ENCODE measurements around the gene IPO9. TPM values are rescaled to one million over a fixed set of nuclear protein-coding genes. Genes with fewer than 3 reads are reported as not detected.

The IPO9 gene
- total and polyA plus RNA-seq, 2 experiments from 2014 or later: 47.6 to 87.4 TPM

GRCh38 chr1:201800246-201800645 lies 28.7 kb upstream of the IPO9 start:
- no peak overlapping the region for H3K27ac Mint-ChIP-seq
- Histone ChIP-seq H2AFZ (no peak overlapping the region), H3K36me3 (ENCODE audit: insufficient read depth) (peaks cover 5% of the 10 kb centered on the region; the same call in 1 of the 2 replicates), H3K27ac (ENCODE audit: low read depth) (no peak overlapping the region), H3F3A (replicated peaks; ENCODE audit: low read depth) (no peaks in the 10 kb centered on the region), H3K4me2 (no peak overlapping the region), H3K27me3 (ENCODE audit: insufficient read depth) (no peaks in the 10 kb centered on the region), H3K9me2 (ENCODE audit: insufficient read depth) (no peaks in the 10 kb centered on the region), H3K4me3 (no peak overlapping the region), H3K79me2 (replicated peaks; ENCODE audit: insufficient read depth) (no peaks in the 10 kb centered on the region), H3K4me1 (ENCODE audit: insufficient read depth) (no peaks in the 10 kb centered on the region), H4K20me1 (replicated peaks; ENCODE audit: insufficient read depth) (peaks cover 1% of the 10 kb centered on the region; the same call in 1 of the 2 replicates)
- no peaks in the 10 kb centered on the region for H3K4me1 Mint-ChIP-seq
- TF ChIP-seq ZNF114 (CRISPR knock-in tag; IDR thresholded peaks at IDR 0.05): no peak
- no peak for TF ChIP-seq REST (IDR thresholded peaks at IDR 0.05; ENCODE audit: unreplicated experiment)
- no peak for TF ChIP-seq NANOG (IDR thresholded peaks at IDR 0.05; ENCODE audit: borderline replicate concordance)
- peaks cover 55% of the 10 kb centered on the region for H3K36me3 Mint-ChIP-seq (ENCODE audit: low read depth)
- ATAC-seq: no peak
- peaks cover 2% of the 10 kb centered on the region for H3K27me3 Mint-ChIP-seq (ENCODE audit: insufficient read depth, low read depth, poor library complexity)
- H3K9me3 Mint-ChIP-seq: no peaks in the 10 kb centered on the region; the same call in 2 of the 3 replicates
- H3K4me3 Mint-ChIP-seq: no peak overlapping the region
- no peak for DNase-seq (ENCODE audit: low spot score)

DNA sequence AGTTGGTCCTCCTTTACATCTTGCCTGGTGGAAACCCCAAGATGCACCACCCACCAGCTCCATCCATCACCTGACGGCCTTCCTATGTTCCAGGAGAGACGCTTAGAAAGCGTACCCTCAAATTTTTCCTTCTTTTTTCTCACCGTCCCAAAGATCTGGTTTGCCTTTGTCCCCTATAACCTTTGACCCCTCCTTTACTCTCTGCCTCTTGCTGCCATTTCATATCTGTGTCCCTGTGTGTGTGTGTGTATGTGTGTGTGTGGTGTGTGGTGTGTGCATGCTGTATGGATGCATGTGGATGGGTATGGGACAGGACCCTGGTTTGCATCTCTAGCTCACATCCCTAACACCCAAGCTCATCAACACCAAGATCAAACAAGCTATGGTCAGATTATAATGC lies 22.2 kb upstream of the IPO9 start:
- Mint-ChIP-seq H3K27me3 (ENCODE audit: insufficient read depth, low read depth, poor library complexity) (peaks cover 5% of the 10 kb centered on the region), H3K9me3 (no peaks in the 10 kb centered on the region; the same call in 2 of the 3 replicates), H3K27ac (no peak overlapping the region), H3K36me3 (ENCODE audit: low read depth) (peaks cover 70% of the 10 kb centered on the region), H3K4me3 (no peak overlapping the region), H3K4me1 (no peaks in the 10 kb centered on the region)
- no peak for DNase-seq (ENCODE audit: low spot score)
- H3K27ac ChIP-seq (ENCODE audit: low read depth): no peak overlapping the region
- no peaks in the 10 kb centered on the region for H3K9me2 ChIP-seq (ENCODE audit: insufficient read depth)
- H3K79me2 ChIP-seq (replicated peaks; ENCODE audit: insufficient read depth): no peaks in the 10 kb centered on the region
- no peak overlapping the region for H3K4me3 ChIP-seq
- H3K36me3 ChIP-seq (ENCODE audit: insufficient read depth): peaks cover 14% of the 10 kb centered on the region
- H3K4me2 ChIP-seq: no peak overlapping the region
- H3F3A ChIP-seq (replicated peaks; ENCODE audit: low read depth): no peaks in the 10 kb centered on the region
- H3K27me3 ChIP-seq (ENCODE audit: insufficient read depth): no peaks in the 10 kb centered on the region
- H2AFZ ChIP-seq: no peak overlapping the region
- TF ChIP-seq, protein P1, sequence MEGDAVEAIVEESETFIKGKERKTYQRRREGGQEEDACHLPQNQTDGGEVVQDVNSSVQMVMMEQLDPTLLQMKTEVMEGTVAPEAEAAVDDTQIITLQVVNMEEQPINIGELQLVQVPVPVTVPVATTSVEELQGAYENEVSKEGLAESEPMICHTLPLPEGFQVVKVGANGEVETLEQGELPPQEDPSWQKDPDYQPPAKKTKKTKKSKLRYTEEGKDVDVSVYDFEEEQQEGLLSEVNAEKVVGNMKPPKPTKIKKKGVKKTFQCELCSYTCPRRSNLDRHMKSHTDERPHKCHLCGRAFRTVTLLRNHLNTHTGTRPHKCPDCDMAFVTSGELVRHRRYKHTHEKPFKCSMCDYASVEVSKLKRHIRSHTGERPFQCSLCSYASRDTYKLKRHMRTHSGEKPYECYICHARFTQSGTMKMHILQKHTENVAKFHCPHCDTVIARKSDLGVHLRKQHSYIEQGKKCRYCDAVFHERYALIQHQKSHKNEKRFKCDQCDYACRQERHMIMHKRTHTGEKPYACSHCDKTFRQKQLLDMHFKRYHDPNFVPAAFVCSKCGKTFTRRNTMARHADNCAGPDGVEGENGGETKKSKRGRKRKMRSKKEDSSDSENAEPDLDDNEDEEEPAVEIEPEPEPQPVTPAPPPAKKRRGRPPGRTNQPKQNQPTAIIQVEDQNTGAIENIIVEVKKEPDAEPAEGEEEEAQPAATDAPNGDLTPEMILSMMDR (conservative IDR thresholded peaks at IDR 0.05; ENCODE audit: low read depth in 2 of 2): no peak
- TF ChIP-seq REST (IDR thresholded peaks at IDR 0.05; ENCODE audit: unreplicated experiment) (no peak), ZNF331 (CRISPR knock-in tag; IDR thresholded peaks at IDR 0.05; ENCODE audit: low read depth) (no peak)
- no peaks in the 10 kb centered on the region for H3K4me1 ChIP-seq (ENCODE audit: insufficient read depth)
- ATAC-seq: no peak
- peaks cover 3% of the 10 kb centered on the region; the same call in 1 of the 2 replicates for H4K20me1 ChIP-seq (replicated peaks; ENCODE audit: insufficient read depth)

Measured in GM23338 (cell line).